Midbrain (tissue), 1 donor: Measurements from ENCODE around the gene NUCKS1.

Experiments used
- DNase-seq: peaks from one replicate; lab custom pipeline; 2025; lab: John Stamatoyannopoulos, UW

The NUCKS1 gene

GRCh38 chr1:205669341-205670149 is 80.4 kb downstream of the NUCKS1 start:
- DNase-seq, result peak; percentile 22

- DNase-seq, result no peak
Measured at GRCh38 chr1:205668951-205669340, 81.0 kb downstream of the NUCKS1 start.

GRCh38 chr1:205667909-205668643 is 81.9 kb downstream of the NUCKS1 start:
- DNase-seq, result no peak

GRCh38 chr1:205666372-205667166 is 83.4 kb downstream of the NUCKS1 start:
- no peak for DNase-seq

- DNase-seq, result no peak
Measured at GRCh38 chr1:205665201-205666045, 84.6 kb downstream of the NUCKS1 start.

GRCh38 chr1:205664399-205665017 is 85.5 kb downstream of the NUCKS1 start:
- no peak for DNase-seq

GRCh38 chr1:205663286-205663936 is 86.6 kb downstream of the NUCKS1 start:
- no peak for DNase-seq
